OCI-LY7 (cell line): Measurements from ENCODE around the gene VEGFD.
"Not testable (repeated sequence)": the region's sequence is repeated elsewhere in the genome, so short reads cannot be mapped to it uniquely, and the experiment has no call there.

ENCODE experiments used
- CTCF ChIP-seq: fragments of 200-600 bp; sonication (generic); conservative IDR thresholded peaks from 2 replicates; pipeline ENCODE4 v1.5.1; 2014; ENCODE audit warnings: mild to moderate bottlenecking, antibody characterized with exemption, low read length, moderate library complexity, mixed read lengths
- EZH2phosphoT487 ChIP-seq: fragments of 200-600 bp; sonication (generic); IDR thresholded peaks from 2 replicates; pipeline ENCODE4 v1.6.1; 2018; ENCODE audit warnings: low read depth, borderline replicate concordance, mild to moderate bottlenecking, mixed run types, antibody characterized with exemption, low read length, moderate library complexity, mixed read lengths

- not testable (repeated sequence) for TF ChIP-seq CTCF, EZH2phosphoT487
Measured at GRCh38 chrX:15305899-15306298, 78.3 kb downstream of the VEGFD start.
